ENCODE measurements around the gene FOXO6. TPM values are rescaled to one million over a fixed set of nuclear protein-coding genes. Genes with fewer than 3 reads are reported as not detected.

FOXO6 gene
- 0.42 and 0.59 TPM in 2 replicates for total RNA-seq (2022)
- percentile 28 among the genes with signal in this experiment for Bru-seq, nascent RNA
- BruChase-seq, experiment 1, labeled RNA remaining after a 2-hour chase = percentile 30 among the genes with signal in this experiment
- BruChase-seq, experiment 2, labeled RNA remaining after a 6-hour chase = percentile 21 among the genes with signal in this experiment
- long read RNA-seq, partial matches to known transcripts = 0 of 1 reads
- long read RNA-seq, other reads (novel, unspliced or antisense) = 1 of 1 reads

GRCh38 chr1:41360786-41361494 is at the start of gene FOXO6:
FOXO6 (plus strand) TSS chr1:41361434.
- Mint-ChIP-seq H3K27ac (ENCODE audit: unreplicated experiment) (peak within 1 kb of the TSS; percentile 69), H3K9me3 (ENCODE audit: unreplicated experiment) (no peaks in the 10 kb centered on the region), H3K4me3 (ENCODE audit: unreplicated experiment) (peak within 1 kb of the TSS; percentile 53), H3K4me1 (ENCODE audit: low read depth, unreplicated experiment) (peaks cover 13% of the 10 kb centered on the region), H3K36me3 (ENCODE audit: insufficient read depth, unreplicated experiment) (no peaks in the 10 kb centered on the region), H3K27me3 (ENCODE audit: insufficient read depth, unreplicated experiment) (peaks cover 3% of the 10 kb centered on the region)
- intact Hi-C loops (cut with micrococcal nuclease; ENCODE audit: unreplicated experiment) = loop anchor here (5.0 kb wide), 1 partner anchor 56 kb away; no protein-coding TSS in a partner anchor
- peak within 1 kb of the TSS; percentile 46 for H3K4me3 ChIP-seq (ENCODE audit: low read depth, low read length)
- H3K27me3 ChIP-seq (replicated peaks; ENCODE audit: control insufficient read depth, insufficient read depth, low read length) = no peaks in the 10 kb centered on the region; the same call in 1 of the 2 replicates
- no peaks in the 10 kb centered on the region for H3K9me3 ChIP-seq
- peaks cover 6% of the 10 kb centered on the region for H3K4me1 ChIP-seq
- TF ChIP-seq CTCF (IDR thresholded peaks at IDR 0.05; ENCODE audit: insufficient read depth in 1 of 2, low read depth in 1 of 2, low read length in 1 of 2, severe bottlenecking in 1 of 2, unreplicated experiment in 1 of 2) = peak; percentile 24 to 35
- BruUV-seq (replicated peaks) = no TSS peak
- ChIA-PET CTCF (interaction anchor here (0.6 to 1.6 kb wide), 12 partner anchors 11 to 804 kb away, joined by 3 to 5 read pairs (median 3); no protein-coding TSS in a partner anchor), POLR2A (interaction anchor here (0.6 kb wide), 1 partner anchor 11 kb away, joined by 3 read pairs; no protein-coding TSS in a partner anchor)
- H3K36me3 ChIP-seq (ENCODE audit: control insufficient read depth, insufficient read depth, low read length) = no peaks in the 10 kb centered on the region
- peak; percentile 95 to 96 for DNase-seq

GRCh38 chr1:41312991-41313645 is 48.1 kb upstream of the FOXO6 start:
- ChIA-PET POLR2A (no interaction called here), CTCF (no interaction called here)
- Histone ChIP-seq H3K9me3 (no peaks in the 10 kb centered on the region), H3K27me3 (replicated peaks; ENCODE audit: control insufficient read depth, insufficient read depth, low read length) (no peaks in the 10 kb centered on the region), H3K4me3 (ENCODE audit: low read depth, low read length) (no peak overlapping the region), H3K4me1 (peaks cover 6% of the 10 kb centered on the region; the same call in 1 of the 2 replicates), H3K36me3 (ENCODE audit: control insufficient read depth, insufficient read depth, low read length) (no peaks in the 10 kb centered on the region)
- H3K27ac Mint-ChIP-seq (ENCODE audit: unreplicated experiment) = no peak overlapping the region
- no peak overlapping the region for H3K4me3 Mint-ChIP-seq (ENCODE audit: unreplicated experiment)
- H3K9me3 Mint-ChIP-seq (ENCODE audit: unreplicated experiment) = peaks cover 5% of the 10 kb centered on the region
- BruUV-seq (replicated peaks) = no TSS peak
- no peaks in the 10 kb centered on the region for H3K36me3 Mint-ChIP-seq (ENCODE audit: insufficient read depth, unreplicated experiment)
- no peak for DNase-seq
- no peak for TF ChIP-seq CTCF (IDR thresholded peaks at IDR 0.05; ENCODE audit: insufficient read depth in 1 of 2, low read depth in 1 of 2, low read length in 1 of 2, severe bottlenecking in 1 of 2, unreplicated experiment in 1 of 2)
- intact Hi-C loops (cut with micrococcal nuclease; ENCODE audit: unreplicated experiment) = no loop called here
- H3K27me3 Mint-ChIP-seq (ENCODE audit: insufficient read depth, unreplicated experiment) = peaks cover 2% of the 10 kb centered on the region
- peaks cover 8% of the 10 kb centered on the region for H3K4me1 Mint-ChIP-seq (ENCODE audit: low read depth, unreplicated experiment)

GRCh38 chr1:41313661-41314131 is 47.5 kb upstream of the FOXO6 start:
- Mint-ChIP-seq H3K27ac (ENCODE audit: unreplicated experiment) (no peak overlapping the region), H3K36me3 (ENCODE audit: insufficient read depth, unreplicated experiment) (no peaks in the 10 kb centered on the region), H3K4me3 (ENCODE audit: unreplicated experiment) (no peak overlapping the region), H3K9me3 (ENCODE audit: unreplicated experiment) (no peaks in the 10 kb centered on the region), H3K27me3 (ENCODE audit: insufficient read depth, unreplicated experiment) (peaks cover 2% of the 10 kb centered on the region), H3K4me1 (ENCODE audit: low read depth, unreplicated experiment) (peaks cover 13% of the 10 kb centered on the region)
- H3K4me3 ChIP-seq (ENCODE audit: low read depth, low read length) = no peak overlapping the region
- intact Hi-C loops (cut with micrococcal nuclease; ENCODE audit: unreplicated experiment) = no loop called here
- POLR2A ChIA-PET = no interaction called here
- H3K27me3 ChIP-seq (replicated peaks; ENCODE audit: control insufficient read depth, insufficient read depth, low read length) = no peaks in the 10 kb centered on the region
- peaks cover 6% of the 10 kb centered on the region; the same call in 1 of the 2 replicates for H3K4me1 ChIP-seq
- peak in 1 of 2 experiments; percentile 52 for TF ChIP-seq CTCF (IDR thresholded peaks at IDR 0.05; ENCODE audit: insufficient read depth in 1 of 2, low read depth in 1 of 2, low read length in 1 of 2, severe bottlenecking in 1 of 2, unreplicated experiment in 1 of 2)
- no peak for DNase-seq
- no peaks in the 10 kb centered on the region for H3K36me3 ChIP-seq (ENCODE audit: control insufficient read depth, insufficient read depth, low read length)
- CTCF ChIA-PET = no interaction called here
- no TSS peak for BruUV-seq (replicated peaks)
- H3K9me3 ChIP-seq = no peaks in the 10 kb centered on the region
